Putamen (tissue), 1 donor: Measurements from ENCODE around the gene NPEPPS.
"Not testable (repeated sequence)": the region's sequence is repeated elsewhere in the genome, so short reads cannot be mapped to it uniquely, and the experiment has no call there.

Experiments
- DNase-seq: peaks from one replicate; pipeline ENCODE4 v3.0.0-alpha.2; 2016; ENCODE audit warnings: low spot score

The NPEPPS gene

DNA sequence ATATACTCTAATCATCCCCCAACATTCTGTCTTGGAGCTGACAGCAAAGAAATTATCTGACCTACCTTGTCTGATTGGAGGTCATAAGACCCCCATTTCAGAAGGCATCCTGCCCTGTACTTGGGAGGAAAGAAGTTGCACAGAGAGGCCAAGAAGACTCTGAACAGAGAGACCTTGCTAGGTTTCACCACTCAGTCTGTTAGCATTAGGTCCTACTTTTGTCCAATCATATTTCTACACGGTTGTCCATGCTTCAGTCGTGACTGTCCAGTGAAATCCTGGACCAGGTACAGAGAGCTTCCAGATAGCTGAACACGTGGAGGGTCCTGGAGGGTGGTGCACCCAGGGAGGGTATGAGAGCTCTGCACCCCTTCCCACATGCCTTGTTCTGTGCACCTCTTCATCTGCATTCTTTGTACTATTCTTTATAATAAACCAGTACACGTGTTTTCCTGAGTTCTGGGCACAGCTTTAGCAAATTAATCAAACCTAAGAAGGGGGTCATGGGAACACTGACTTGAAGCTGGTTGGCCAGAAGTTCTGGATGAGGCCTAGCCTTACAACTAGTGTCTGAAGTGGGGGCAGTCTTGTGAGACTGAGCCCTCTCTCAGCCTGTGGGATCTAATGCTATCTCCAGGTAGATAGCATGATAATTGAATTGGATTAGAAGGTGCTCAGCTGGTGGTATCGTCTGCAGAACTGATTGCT, 30.9 kb downstream of the NPEPPS start:
- DNase-seq = not testable (repeated sequence)

GRCh38 chr17:47562406-47562705, 31.4 kb downstream of the NPEPPS start:
- not testable (repeated sequence) for DNase-seq

- not testable (repeated sequence) for DNase-seq
Measured at GRCh38 chr17:47567261-47567660, 36.4 kb downstream of the NPEPPS start.

- DNase-seq = not testable (repeated sequence)
Measured at GRCh38 chr17:47572561-47572960, 41.7 kb downstream of the NPEPPS start.

DNA sequence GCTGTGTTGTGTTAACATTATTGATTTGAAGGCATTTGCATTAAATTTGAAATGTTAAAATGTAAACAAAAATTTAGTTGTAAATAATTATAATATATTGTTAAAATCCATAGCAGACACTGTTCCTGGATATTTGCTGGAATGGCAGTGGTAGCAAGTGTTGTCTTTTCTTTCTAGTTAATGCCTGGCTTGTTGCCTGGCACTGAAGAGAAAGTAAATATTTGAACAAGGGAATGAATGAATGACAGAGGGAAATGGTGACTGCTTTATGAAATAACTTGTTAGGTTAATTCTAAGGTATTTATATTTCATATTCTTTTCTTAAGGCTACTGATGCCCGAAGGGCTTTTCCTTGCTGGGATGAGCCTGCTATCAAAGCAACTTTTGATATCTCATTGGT, 51.5 kb downstream of the NPEPPS start:
- not testable (repeated sequence) for DNase-seq

DNA sequence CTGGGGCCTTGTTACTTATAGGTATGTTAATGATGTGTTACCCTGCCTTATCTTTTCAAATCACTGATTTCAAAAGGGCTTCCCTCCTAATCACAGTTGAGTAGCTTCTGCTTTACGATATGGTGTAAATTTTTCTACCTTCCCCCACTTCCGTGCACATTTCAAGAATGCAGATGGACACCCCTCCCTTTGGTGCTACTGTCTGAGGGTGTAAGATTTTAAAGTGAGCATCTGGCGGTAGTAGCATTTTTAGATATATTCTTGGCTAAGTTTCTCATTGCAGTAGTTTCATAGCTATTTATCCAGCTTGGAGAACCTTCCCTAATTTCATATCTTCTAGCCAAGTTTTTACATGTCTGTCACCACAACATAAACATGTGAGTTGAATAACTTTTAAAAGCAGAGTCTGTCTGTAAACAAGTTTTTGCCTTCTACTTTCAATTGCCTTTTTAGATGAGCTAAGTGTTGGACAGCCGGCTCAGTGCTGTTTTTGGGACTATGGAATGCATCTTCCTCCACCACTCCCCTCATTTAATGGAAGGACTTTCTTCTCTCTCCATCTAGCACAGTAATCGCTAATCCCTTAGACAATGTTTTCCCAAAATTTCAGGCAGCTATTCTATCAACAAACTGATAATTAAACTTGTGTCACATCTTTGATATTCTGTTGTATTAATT, 55.6 kb downstream of the NPEPPS start:
- not testable (repeated sequence) for DNase-seq

DNA sequence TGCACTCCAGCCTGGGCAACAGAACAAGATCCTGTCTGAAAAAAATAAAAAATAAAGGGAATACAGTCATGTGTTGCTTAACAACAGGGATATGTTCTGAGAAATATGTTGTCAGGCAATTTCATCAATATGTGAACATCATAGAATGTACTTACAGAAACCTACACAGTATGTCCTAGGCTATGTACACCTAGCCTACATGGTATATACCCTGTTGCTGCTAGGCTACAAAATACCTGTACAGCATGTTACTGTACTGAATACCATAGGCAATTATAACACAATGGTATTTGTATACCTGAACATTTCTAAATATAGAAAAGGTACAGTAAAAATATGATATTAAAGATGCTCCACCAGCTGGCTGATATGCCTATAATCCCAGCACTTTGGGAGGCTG, 62.6 kb downstream of the NPEPPS start:
- DNase-seq = not testable (repeated sequence)

- no peak for DNase-seq
Measured at GRCh38 chr17:47603830-47604597, 73.1 kb downstream of the NPEPPS start.

DNA sequence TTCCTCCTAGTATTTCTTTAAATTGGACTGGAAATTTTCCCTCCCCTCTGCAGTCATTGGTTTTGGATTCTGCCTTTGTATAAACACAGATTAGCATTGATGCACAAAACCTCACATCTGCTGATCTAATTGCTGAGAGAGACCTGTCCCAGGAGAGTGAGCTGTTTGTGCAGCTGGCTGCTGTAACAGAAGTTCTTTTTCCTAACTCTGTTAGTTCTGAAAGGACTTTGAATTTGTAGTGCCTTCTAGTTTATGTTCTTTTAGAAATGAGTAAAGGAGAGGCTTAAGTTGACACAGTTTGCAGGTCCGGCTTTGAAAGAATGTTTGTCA, 73.7 kb downstream of the NPEPPS start:
- DNase-seq = no peak

DNA sequence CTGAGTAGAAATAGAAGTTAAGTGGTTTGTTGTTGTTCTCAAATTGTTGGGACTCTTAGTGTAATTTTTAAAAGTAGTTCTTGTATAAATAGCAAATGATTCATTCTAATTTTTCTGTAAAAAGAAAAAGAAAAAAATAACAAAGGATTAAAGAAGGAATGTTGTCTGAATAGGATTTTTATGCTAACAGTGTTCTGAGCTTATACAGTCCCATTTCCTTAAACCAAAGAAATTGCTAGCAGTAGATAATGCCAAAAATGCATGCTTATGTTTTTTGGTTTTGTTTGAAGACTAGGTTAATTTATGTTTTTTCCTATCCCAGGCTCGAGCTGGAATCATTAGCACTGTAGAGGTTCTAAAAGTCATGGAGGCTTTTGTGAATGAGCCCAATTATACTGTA, 74.1 kb downstream of the NPEPPS start:
- no peak for DNase-seq

- DNase-seq = no peak
Measured at GRCh38 chr17:47607481-47607880, 76.6 kb downstream of the NPEPPS start.

GRCh38 chr17:47611372-47612350, 80.8 kb downstream of the NPEPPS start:
- DNase-seq = no peak

GRCh38 chr17:47615766-47616424, 85.0 kb downstream of the NPEPPS start:
- DNase-seq = peak; percentile 39

DNA sequence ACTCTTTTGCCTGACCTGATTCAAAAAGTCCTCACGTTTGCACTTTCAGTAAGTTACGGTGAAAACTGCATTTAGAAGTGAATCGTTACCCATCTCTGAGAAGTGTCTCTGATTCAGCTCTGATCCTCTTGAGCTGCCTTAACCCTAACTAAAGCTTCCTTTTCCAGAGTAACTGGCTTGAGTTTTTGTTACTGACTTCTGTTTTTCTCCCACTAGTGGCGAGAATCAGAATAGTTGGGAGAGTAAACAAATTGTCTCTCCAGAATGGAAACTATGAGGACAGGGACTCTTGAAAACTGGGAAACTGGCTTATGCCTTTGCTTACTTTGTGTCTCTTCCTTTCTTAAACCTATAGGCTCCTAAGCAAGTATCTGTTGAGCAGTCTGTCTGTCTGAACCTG, 87.5 kb downstream of the NPEPPS start:
- DNase-seq = no peak

DNA sequence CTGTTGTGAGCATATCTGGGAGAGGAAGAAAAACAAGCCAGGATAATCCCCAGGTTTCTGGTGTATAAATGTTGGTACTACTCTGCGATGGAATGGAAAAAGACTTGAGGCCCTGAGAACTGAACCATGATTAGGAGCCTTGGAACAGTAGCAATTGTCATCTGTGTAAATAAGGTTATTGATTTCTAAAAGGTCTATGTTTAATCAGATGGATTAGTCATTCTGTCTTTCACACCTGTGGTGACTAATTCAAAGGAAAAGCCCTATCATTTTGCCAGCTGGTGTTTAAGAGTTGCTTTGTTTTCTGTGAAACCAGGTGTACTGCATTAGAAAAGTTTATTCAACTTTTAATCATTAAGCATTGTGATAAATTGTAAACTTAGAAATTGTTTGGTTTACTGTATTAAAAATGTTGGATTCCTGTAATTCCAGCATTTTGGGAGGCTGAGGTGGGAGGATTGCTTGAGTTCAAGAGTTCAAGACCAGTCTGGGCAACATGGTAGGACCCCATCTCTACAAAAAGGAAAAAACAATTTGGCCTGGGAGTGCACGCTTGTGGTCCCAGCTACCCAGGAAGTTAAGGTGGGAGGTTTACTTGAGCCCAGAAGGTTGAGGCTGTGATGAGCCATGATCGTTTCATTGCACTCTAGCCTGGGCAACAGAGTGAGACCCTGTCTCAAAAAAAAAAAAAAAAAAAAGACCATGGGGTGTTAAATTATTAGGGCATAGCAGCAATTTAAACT, 89.8 kb downstream of the NPEPPS start:
- DNase-seq = no peak

DNA sequence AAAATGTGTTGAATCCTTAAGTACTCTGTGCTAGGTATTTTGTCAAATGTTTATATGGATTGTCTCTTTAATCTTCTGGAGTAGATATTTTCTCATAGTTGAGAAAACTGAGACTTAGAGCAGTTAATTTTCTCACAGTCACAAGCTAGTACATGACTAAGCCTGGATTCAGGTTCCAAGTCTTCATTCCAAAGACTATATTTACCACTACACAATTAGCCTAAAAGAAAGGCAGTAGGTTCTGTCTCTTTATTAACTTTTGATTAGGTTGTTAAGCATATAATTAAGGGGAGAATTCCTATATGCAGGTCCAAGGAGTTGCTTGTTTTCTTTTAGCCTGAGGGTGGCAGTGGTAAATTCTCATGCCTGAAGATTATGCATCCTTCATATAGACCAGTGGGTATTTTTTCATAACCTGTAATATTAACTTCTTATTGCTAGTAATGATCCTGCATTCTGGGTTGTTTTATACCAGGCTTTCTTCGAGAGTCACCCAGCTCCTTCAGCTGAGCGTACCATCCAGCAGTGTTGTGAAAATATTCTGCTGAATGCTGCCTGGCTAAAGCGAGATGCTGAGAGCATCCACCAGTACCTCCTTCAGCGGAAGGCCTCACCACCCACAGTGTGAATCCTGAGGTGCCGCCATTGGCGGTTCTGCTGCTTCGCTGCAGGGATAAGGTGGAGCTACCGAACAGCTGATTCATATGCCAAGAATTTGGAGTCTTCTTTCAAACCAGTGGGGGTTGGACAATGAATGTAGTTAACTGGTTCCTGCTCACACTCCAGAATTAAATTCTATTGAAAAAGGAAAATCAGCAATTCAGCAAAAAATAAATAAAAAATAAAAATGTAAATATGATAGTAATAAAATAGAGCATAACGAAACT, 90.6 kb downstream of the NPEPPS start:
- peak; percentile 65 for DNase-seq

GRCh38 chr17:47622180-47622549, 91.3 kb downstream of the NPEPPS start:
- DNase-seq = no peak

GRCh38 chr17:47624727-47625068, 93.8 kb downstream of the NPEPPS start:
- no peak for DNase-seq

- DNase-seq = no peak
Measured at GRCh38 chr17:47628014-47628566, 97.2 kb downstream of the NPEPPS start.

- DNase-seq = no peak
Measured at GRCh38 chr17:47629826-47630225, 98.9 kb downstream of the NPEPPS start.
